ENCODE measurements around the gene HHEX.

Gene HHEX

GRCh38 chr10:92695679-92696605 is 6.2 kb downstream of the HHEX start:
- Histone ChIP-seq H3K9me3 (replicated peaks; ENCODE audit: insufficient read depth, low read length) (no peaks in the 10 kb centered on the region), H3K9ac (ENCODE audit: low read length) (no peak overlapping the region), H3K4me3 (ENCODE audit: low read length) (no peak overlapping the region), H4K20me1 (ENCODE audit: insufficient read depth, low read length) (no peaks in the 10 kb centered on the region), H3K4me1 (ENCODE audit: low read length) (no peaks in the 10 kb centered on the region), H3K36me3 (replicated peaks; ENCODE audit: insufficient read depth, low read length) (no peaks in the 10 kb centered on the region), H3K79me2 (ENCODE audit: low read length) (no peaks in the 10 kb centered on the region), H2AFZ (ENCODE audit: low read length) (no peak overlapping the region), H3F3A (ENCODE audit: insufficient read depth, low read length) (no peaks in the 10 kb centered on the region), H3K4me2 (ENCODE audit: low read depth, low read length) (no peak overlapping the region), H3K27ac (ENCODE audit: low read length) (no peak overlapping the region), H3K9me2 (replicated peaks; ENCODE audit: insufficient read depth, low read length) (no peaks in the 10 kb centered on the region), H3K27me3 (replicated peaks; ENCODE audit: insufficient read depth, low read length) (peaks cover 74% of the 10 kb centered on the region)
- no peak for DNase-seq
- no peak for TF ChIP-seq EZH2 (optimal IDR thresholded peaks at IDR 0.05; ENCODE audit: low read depth, low read length)
- TF ChIP-seq EZH2phosphoT487 (IDR thresholded peaks at IDR 0.05; ENCODE audit: low read length) = no peak
- no peak for TF ChIP-seq CTCF (IDR thresholded peaks at IDR 0.05; ENCODE audit: low read length)

GRCh38 chr10:92696606-92697383 is 7.0 kb downstream of the HHEX start:
- DNase-seq = no peak
- Histone ChIP-seq H3K36me3 (replicated peaks; ENCODE audit: insufficient read depth, low read length) (no peaks in the 10 kb centered on the region), H3K9me2 (replicated peaks; ENCODE audit: insufficient read depth, low read length) (no peaks in the 10 kb centered on the region), H3K9me3 (replicated peaks; ENCODE audit: insufficient read depth, low read length) (no peaks in the 10 kb centered on the region), H3K4me2 (ENCODE audit: low read depth, low read length) (no peak overlapping the region), H3F3A (ENCODE audit: insufficient read depth, low read length) (no peaks in the 10 kb centered on the region), H4K20me1 (ENCODE audit: insufficient read depth, low read length) (no peaks in the 10 kb centered on the region), H3K79me2 (ENCODE audit: low read length) (no peaks in the 10 kb centered on the region), H3K4me1 (ENCODE audit: low read length) (no peaks in the 10 kb centered on the region), H3K4me3 (ENCODE audit: low read length) (no peak overlapping the region), H3K9ac (ENCODE audit: low read length) (no peak overlapping the region), H3K27ac (ENCODE audit: low read length) (no peak overlapping the region), H3K27me3 (replicated peaks; ENCODE audit: insufficient read depth, low read length) (peaks cover 66% of the 10 kb centered on the region), H2AFZ (ENCODE audit: low read length) (no peak overlapping the region)
- no peak for TF ChIP-seq CTCF (IDR thresholded peaks at IDR 0.05; ENCODE audit: low read length)
- TF ChIP-seq EZH2 (optimal IDR thresholded peaks at IDR 0.05; ENCODE audit: low read depth, low read length) = no peak
- no peak for TF ChIP-seq EZH2phosphoT487 (IDR thresholded peaks at IDR 0.05; ENCODE audit: low read length)

GRCh38 chr10:92697663-92698511 is 8.1 kb downstream of the HHEX start:
- Histone ChIP-seq H3K9me3 (replicated peaks; ENCODE audit: insufficient read depth, low read length) (no peaks in the 10 kb centered on the region), H3F3A (ENCODE audit: insufficient read depth, low read length) (no peaks in the 10 kb centered on the region), H3K36me3 (replicated peaks; ENCODE audit: insufficient read depth, low read length) (no peaks in the 10 kb centered on the region), H3K4me2 (ENCODE audit: low read depth, low read length) (no peak overlapping the region), H3K79me2 (ENCODE audit: low read length) (no peaks in the 10 kb centered on the region), H3K4me1 (ENCODE audit: low read length) (no peaks in the 10 kb centered on the region), H3K9ac (ENCODE audit: low read length) (no peak overlapping the region), H3K27me3 (replicated peaks; ENCODE audit: insufficient read depth, low read length) (peaks cover 57% of the 10 kb centered on the region), H2AFZ (ENCODE audit: low read length) (no peak overlapping the region), H3K9me2 (replicated peaks; ENCODE audit: insufficient read depth, low read length) (no peaks in the 10 kb centered on the region), H3K4me3 (ENCODE audit: low read length) (no peak overlapping the region), H3K27ac (ENCODE audit: low read length) (no peak overlapping the region), H4K20me1 (ENCODE audit: insufficient read depth, low read length) (no peaks in the 10 kb centered on the region)
- DNase-seq = no peak
- TF ChIP-seq EZH2phosphoT487 (IDR thresholded peaks at IDR 0.05; ENCODE audit: low read length) = no peak
- no peak for TF ChIP-seq CTCF (IDR thresholded peaks at IDR 0.05; ENCODE audit: low read length)
- TF ChIP-seq EZH2 (optimal IDR thresholded peaks at IDR 0.05; ENCODE audit: low read depth, low read length) = no peak

Data from MM.1S (cell line).